NCI-H2107 (cell line): ENCODE data around the gene PLAAT3.
"Not testable (repeated sequence)": the region's sequence is repeated elsewhere in the genome, so short reads cannot be mapped to it uniquely, and the experiment has no call there.

ENCODE experiments used
- DNase-seq: peaks from one replicate; lab custom pipeline; 2025; lab: John Stamatoyannopoulos, UW

PLAAT3 gene

DNA sequence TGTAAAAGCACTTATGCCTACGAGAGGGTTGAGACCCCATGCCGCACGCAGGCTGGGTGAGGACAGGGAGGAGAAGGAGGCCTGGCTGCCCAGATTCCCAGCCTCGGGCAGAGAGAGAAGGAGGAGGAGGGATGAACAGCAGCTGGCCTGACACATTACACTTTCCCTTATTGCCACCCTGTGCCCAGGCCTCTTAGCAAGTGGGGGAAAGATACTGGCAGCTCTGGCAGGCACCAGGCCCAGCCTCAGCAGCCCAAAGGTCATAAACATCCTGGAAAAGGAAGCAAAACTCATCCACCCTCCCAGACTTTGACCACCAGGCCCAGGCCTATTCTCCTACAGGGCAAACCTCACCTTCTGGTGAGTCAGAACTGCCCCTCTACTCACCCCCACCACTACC, 4.7 kb downstream of the PLAAT3 start:
- no peak for DNase-seq

DNA sequence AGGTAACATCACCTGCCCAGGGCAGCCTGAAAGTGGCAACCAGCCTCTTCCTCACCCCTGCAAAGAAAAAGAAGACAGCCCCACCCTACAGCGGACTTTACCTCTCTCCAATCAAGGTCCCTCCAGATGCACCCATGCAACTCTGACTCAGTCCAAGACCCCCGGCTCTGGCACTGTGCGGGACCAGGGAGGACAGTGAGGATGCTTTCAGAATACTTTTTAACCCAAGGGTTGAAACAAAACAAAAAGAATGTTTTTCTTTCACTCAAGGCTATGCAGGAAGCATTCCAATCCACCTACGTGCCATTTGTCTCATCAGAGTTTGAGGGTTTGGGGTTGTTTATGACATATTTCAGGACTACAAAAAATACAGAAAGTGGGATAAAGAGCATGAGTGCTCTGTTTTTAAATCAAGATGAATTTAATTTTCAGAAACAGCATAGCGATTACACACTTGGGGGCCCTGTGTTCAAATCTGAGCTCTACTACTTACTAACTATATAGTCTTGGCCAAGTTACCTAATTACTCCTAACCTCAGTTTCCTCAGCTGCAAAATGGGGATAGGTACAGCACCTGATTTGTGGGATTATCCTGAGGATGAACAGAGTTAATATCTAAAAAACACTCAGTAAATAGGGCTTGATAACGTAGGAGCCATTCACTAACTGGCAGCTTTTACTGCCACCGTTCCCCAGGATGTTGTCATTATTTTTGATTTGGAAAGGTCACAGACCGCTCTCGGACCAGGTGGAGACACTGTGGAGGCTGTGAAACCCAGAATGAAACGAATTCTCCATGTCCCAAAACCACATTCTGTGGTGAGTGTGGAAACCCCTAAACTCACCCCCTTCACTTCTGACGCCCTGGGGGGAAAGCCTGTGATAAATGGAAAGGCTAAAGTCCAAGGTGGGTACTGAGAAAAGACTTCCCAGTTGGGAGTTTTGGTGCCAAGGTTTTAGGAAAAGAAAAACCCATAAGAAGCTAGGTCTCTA, 5.6 kb downstream of the PLAAT3 start:
- no peak for DNase-seq

DNA sequence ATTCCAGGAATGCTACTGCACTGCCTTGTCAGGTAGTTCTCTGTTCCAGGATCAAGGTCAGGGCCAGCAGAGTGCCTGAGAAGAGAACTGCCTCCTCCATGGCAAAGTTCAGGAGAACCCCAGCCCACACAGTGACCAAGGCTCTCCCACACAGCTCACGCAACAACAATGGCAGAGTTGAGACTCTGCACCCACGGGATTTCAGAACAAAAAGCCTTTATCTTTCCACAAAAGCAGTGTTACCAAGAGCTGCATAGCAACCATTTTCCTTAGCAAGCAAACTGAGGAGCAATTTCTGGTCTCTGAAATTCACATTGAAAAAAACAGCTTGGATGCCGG, 11.1 kb downstream of the PLAAT3 start:
- no peak for DNase-seq

- not testable (repeated sequence) for DNase-seq
These were observed 11.7 kb downstream of the PLAAT3 start for GRCh38 chr11:63602290-63603179.

GRCh38 chr11:63599211-63600122, 14.8 kb downstream of the PLAAT3 start:
- DNase-seq, result no peak

- DNase-seq, result no peak
These were observed 15.7 kb downstream of the PLAAT3 start for GRCh38 chr11:63598556-63598955.

GRCh38 chr11:63595296-63595695, 18.9 kb downstream of the PLAAT3 start:
- DNase-seq, result no peak

GRCh38 chr11:63592975-63593395, 21.2 kb downstream of the PLAAT3 start:
- no peak for DNase-seq

GRCh38 chr11:63590024-63590788, 24.0 kb downstream of the PLAAT3 start:
- no peak for DNase-seq

DNA sequence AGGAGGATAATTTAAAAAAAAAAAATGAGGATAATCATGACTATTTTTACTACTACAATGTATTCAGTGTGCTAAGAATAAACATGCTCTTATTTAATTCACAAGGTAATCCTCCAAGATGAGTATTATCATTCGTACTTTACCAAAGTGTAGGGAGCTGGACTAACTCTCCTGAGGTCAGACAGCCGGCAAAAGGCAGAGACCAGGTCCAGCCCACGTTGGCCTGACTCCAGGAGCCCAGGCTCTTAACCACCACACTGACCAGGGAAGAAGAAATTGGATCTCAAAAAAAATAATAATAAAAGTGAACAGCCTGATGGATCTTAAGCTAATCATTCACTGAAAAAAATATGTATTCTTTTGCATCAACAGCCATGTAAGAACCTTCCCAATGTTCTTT, 25.2 kb downstream of the PLAAT3 start:
- DNase-seq, result no peak

- no peak for DNase-seq
These were observed 27.6 kb downstream of the PLAAT3 start for GRCh38 chr11:63586451-63587166.

DNA sequence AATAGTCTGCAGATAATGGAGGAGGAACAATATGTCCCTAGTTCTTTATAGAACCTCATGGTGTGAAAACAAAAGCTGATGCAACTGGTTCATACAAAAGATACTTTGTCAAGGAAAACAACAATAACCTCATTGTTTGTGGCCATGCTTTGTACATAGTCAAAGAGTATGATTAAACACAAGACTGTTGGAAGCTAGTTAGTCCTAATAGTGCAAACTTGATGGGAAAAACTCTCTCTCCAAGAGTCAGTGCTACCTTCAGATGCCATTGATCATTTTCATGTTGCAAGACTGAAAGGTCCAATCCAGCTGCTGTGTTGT, 30.9 kb downstream of the PLAAT3 start:
- no peak for DNase-seq

DNA sequence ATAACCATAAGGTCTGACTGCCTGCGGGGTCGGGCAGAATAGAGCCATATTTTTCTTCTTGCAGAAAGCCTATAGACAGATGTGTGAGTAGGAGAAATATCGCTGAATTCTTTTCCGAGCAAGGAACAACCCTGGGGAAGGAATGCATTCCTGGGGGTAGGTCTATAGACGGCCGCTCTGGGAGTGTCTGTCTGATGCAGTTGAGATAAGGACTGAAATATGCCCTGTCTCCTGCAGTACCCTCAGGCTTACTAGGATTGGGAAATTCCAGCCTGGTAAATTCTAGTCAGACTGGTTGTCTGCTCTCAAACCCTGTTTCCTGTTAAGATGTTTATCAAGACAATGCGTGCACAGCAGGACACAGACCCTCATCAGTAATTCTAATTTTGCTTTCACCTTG, 33.0 kb downstream of the PLAAT3 start:
- not testable (repeated sequence) for DNase-seq

DNA sequence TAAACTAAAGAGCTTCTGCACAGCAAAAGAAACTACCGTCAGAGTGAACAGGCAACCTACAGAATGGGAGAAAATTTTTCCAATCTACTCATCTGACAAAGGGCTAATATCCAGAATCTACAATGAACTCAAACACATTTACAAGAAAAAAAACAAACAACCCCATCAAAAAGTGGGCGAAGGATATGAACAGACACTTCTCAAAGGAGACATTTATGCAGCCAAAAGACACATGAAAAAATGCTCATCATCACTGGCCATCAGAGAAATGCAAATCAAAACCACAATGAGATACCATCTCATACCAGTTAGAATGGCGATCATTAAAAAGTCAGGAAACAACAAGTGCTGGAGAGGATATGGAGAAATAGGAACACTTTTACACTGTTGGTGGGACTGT, 35.4 kb downstream of the PLAAT3 start:
- not testable (repeated sequence) for DNase-seq

GRCh38 chr11:63574856-63575602, 39.2 kb downstream of the PLAAT3 start:
- DNase-seq, result no peak

GRCh38 chr11:63573881-63574855, 40.1 kb downstream of the PLAAT3 start:
- peak; percentile 10 for DNase-seq

DNA sequence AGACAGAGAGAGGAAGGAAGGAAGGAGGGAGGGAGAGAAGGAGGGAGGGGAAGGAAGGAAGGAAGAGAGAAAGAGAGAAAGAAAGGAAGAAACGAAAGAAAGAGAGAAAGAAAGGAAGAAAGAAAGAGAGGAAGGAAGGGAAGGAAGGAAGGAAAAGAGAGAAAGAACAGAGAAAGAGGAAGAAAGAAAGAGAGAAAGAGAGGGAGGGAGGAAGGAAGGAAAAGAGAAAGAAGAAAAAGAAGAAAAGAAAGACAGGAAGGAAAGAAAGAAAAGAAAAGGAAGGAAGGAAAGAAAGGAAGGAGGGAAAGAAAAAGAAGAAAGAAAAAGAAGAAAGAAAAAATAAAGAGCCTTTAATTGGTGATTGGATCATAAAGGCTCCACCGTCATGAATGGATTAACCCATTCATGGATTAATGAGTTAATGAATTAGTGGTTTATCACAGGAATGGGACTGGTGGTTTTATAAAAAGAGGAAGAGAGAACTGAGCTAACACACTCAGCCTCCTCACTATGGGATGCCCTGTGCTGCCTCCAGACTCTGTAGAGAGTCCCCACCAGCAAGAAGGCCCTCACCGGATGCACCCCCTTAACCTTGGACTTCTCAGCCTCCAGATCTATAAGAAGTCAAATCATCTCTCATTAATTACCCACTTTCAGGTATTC, 42.1 kb downstream of the PLAAT3 start:
- no peak for DNase-seq

- no peak for DNase-seq
These were observed 44.7 kb downstream of the PLAAT3 start for GRCh38 chr11:63569570-63569969.
